NCI-H1048 (cell line): ENCODE results near the gene TNFAIP8L1.

ENCODE experiments used
- DNase-seq: peaks from one replicate; lab custom pipeline; 2025; lab: John Stamatoyannopoulos, UW

Gene TNFAIP8L1

GRCh38 chr19:4649392-4650047 lies 10.2 kb downstream of the TNFAIP8L1 start:
- DNase-seq, result no peak

- no peak for DNase-seq
Measured at GRCh38 chr19:4650159-4650558, 10.8 kb downstream of the TNFAIP8L1 start.

GRCh38 chr19:4652075-4652474 lies 12.8 kb downstream of the TNFAIP8L1 start:
- no peak for DNase-seq

GRCh38 chr19:4653793-4654436 lies 14.6 kb downstream of the TNFAIP8L1 start:
- DNase-seq, result no peak

- no peak for DNase-seq
Measured at GRCh38 chr19:4654437-4655361, 15.4 kb downstream of the TNFAIP8L1 start.

GRCh38 chr19:4656102-4656501 lies 16.8 kb downstream of the TNFAIP8L1 start:
- DNase-seq, result no peak

GRCh38 chr19:4657262-4657661 lies 17.9 kb downstream of the TNFAIP8L1 start:
- no peak for DNase-seq

GRCh38 chr19:4657835-4658234 lies 18.5 kb downstream of the TNFAIP8L1 start:
- DNase-seq, result no peak

GRCh38 chr19:4660181-4660791 lies 21.0 kb downstream of the TNFAIP8L1 start:
- no peak for DNase-seq

GRCh38 chr19:4660993-4661392 lies 21.7 kb downstream of the TNFAIP8L1 start:
- DNase-seq, result no peak

- DNase-seq, result no peak
Measured at GRCh38 chr19:4662020-4662695, 22.8 kb downstream of the TNFAIP8L1 start.

- no peak for DNase-seq
Measured at GRCh38 chr19:4662812-4663211, 23.5 kb downstream of the TNFAIP8L1 start.

GRCh38 chr19:4664642-4665041 lies 25.3 kb downstream of the TNFAIP8L1 start:
- DNase-seq, result no peak

GRCh38 chr19:4669723-4670480 lies 30.6 kb downstream of the TNFAIP8L1 start, which contains the start of gene MYDGF:
Gene MYDGF, minus strand, starts transcription at chr19:4670342. Its CDS starts 8 bp downstream, at chr19:4670334.
- DNase-seq, result peak; percentile 73

- DNase-seq, result no peak
Measured at GRCh38 chr19:4671185-4671851, 32.0 kb downstream of the TNFAIP8L1 start.

- no peak for DNase-seq
Measured at GRCh38 chr19:4673216-4673615, 33.9 kb downstream of the TNFAIP8L1 start.

- DNase-seq, result no peak
Measured at GRCh38 chr19:4673726-4674125, 34.4 kb downstream of the TNFAIP8L1 start.

GRCh38 chr19:4675346-4675745 lies 36.0 kb downstream of the TNFAIP8L1 start:
- no peak for DNase-seq

GRCh38 chr19:4676955-4677731 lies 37.8 kb downstream of the TNFAIP8L1 start:
- no peak for DNase-seq
